Neural cell (in vitro differentiated cells): ENCODE data around the gene PDK4. TPM values are rescaled to one million over a fixed set of nuclear protein-coding genes. Genes with fewer than 3 reads are reported as not detected.

Experiments used
- H2AFZ ChIP-seq: fragments of 200-600, 300-800 bp; sonication (generic), shearing (Covaris generic); 2 replicates; pipeline ENCODE4 v1.6.0; 2014; ENCODE audit warnings: low read depth, mild to moderate bottlenecking, antibody characterized with exemption, low read length, moderate library complexity
- H3F3A ChIP-seq: fragments of 200-600 bp; shearing (Covaris generic); 2 replicates; pipeline ENCODE4 v1.6.1; 2016; ENCODE audit warnings: mild to moderate bottlenecking, moderate library complexity, mixed read lengths, antibody characterized with exemption, low read length; ENCODE audit not compliant: insufficient read depth, poor library complexity, severe bottlenecking
- H3K27ac ChIP-seq: fragments of 200-600, 300-800 bp; sonication (generic), shearing (Covaris generic); 2 replicates; pipeline ENCODE4 v1.5.1; 2014; ENCODE audit warnings: mild to moderate bottlenecking, low read length, moderate library complexity
- H3K27me3 ChIP-seq: fragments of 300-800, 200-600 bp; sonication (generic), shearing (Covaris generic); 2 replicates; pipeline ENCODE4 v1.6.0; 2014; ENCODE audit warnings: mild to moderate bottlenecking, low read depth, low read length, moderate library complexity; ENCODE audit not compliant: insufficient read depth
- H3K36me3 ChIP-seq: fragments of 300-800, 200-600 bp; sonication (generic), shearing (Covaris generic); 2 replicates; pipeline ENCODE4 v1.5.1; 2014; ENCODE audit warnings: mild to moderate bottlenecking, antibody characterized with exemption, low read length, moderate library complexity; ENCODE audit not compliant: insufficient read depth
- H3K4me2 ChIP-seq: fragments of 300-800, 200-600 bp; sonication (generic), shearing (Covaris generic); 2 replicates; pipeline ENCODE4 v1.6.0; 2014; ENCODE audit warnings: mild to moderate bottlenecking, low read length
- H3K4me3 ChIP-seq: fragments of 300-800, 200-600 bp; sonication (generic), shearing (Covaris generic); 2 replicates; pipeline ENCODE4 v1.5.1; 2014; ENCODE audit warnings: mild to moderate bottlenecking, low read length, moderate library complexity
- H3K79me2 ChIP-seq: fragments of 200-600 bp; shearing (Covaris generic); replicated peaks from 2 replicates; pipeline ENCODE4 v1.6.0; 2014; ENCODE audit warnings: mild to moderate bottlenecking, low read length, moderate library complexity; ENCODE audit not compliant: insufficient read depth
- H3K9ac ChIP-seq: fragments of 300-800, 200-600 bp; sonication (generic), shearing (Covaris generic); 2 replicates; pipeline ENCODE4 v1.6.1; 2016; ENCODE audit warnings: mild to moderate bottlenecking, low read length, mixed read lengths
- H3K9me2 ChIP-seq: fragments of 200-600 bp; shearing (Covaris generic); 2 replicates; pipeline ENCODE4 v1.6.1; 2016; ENCODE audit warnings: mild to moderate bottlenecking, low read length, mixed read lengths; ENCODE audit not compliant: insufficient read depth
- H3K9me3 ChIP-seq: fragments of 200-600, 300-800 bp; sonication (generic), shearing (Covaris generic); 2 replicates; pipeline ENCODE4 v1.6.1; 2016; ENCODE audit warnings: mild to moderate bottlenecking, mixed run types, low read length, moderate library complexity, mixed read lengths
- H4K20me1 ChIP-seq: fragments of 200-600 bp; shearing (Covaris generic); 2 replicates; pipeline ENCODE4 v1.6.1; 2016; ENCODE audit warnings: mild to moderate bottlenecking, mixed run types; ENCODE audit not compliant: insufficient read depth
- CTCF ChIP-seq: fragments of 450-650 bp; IDR thresholded peaks from 2 replicates; pipeline ENCODE4 v1.5.1; 2014; ENCODE audit warnings: antibody characterized with exemption, mild to moderate bottlenecking, moderate library complexity; ENCODE audit not compliant: poor library complexity, severe bottlenecking
- EP300 ChIP-seq: fragments of 450-650 bp; conservative IDR thresholded peaks from 2 replicates; pipeline ENCODE4 v1.6.1; 2014; ENCODE audit warnings: antibody characterized with exemption, mild to moderate bottlenecking, moderate library complexity; ENCODE audit not compliant: poor library complexity, severe bottlenecking
- EZH2 ChIP-seq: fragments of 200-600, 300-800 bp; shearing (Covaris generic), sonication (generic); IDR thresholded peaks from 2 replicates; pipeline ENCODE4 v1.6.1; 2014; ENCODE audit warnings: antibody characterized with exemption, low read length, borderline replicate concordance, mild to moderate bottlenecking; ENCODE audit not compliant: insufficient read depth, poor library complexity, severe bottlenecking
- MXI1 ChIP-seq: fragments of 450-650 bp; conservative IDR thresholded peaks from 2 replicates; pipeline ENCODE4 v1.6.1; 2014; ENCODE audit warnings: antibody characterized with exemption, mild to moderate bottlenecking; ENCODE audit not compliant: poor library complexity, severe bottlenecking
- POLR2AphosphoS5 ChIP-seq: IDR thresholded peaks from 2 replicates; pipeline ENCODE4 v1.6.1; 2012
- RAD21 ChIP-seq: fragments of 450-650 bp; conservative IDR thresholded peaks from 2 replicates; pipeline ENCODE4 v1.6.1; 2014; ENCODE audit warnings: antibody characterized with exemption, mild to moderate bottlenecking, moderate library complexity
- REST ChIP-seq: IDR thresholded peaks from 2 replicates; pipeline ENCODE4 v1.6.1; 2012; ENCODE audit warnings: borderline replicate concordance
- SMC3 ChIP-seq: fragments of 450-650 bp; conservative IDR thresholded peaks from 2 replicates; pipeline ENCODE4 v1.6.1; 2014; ENCODE audit warnings: antibody characterized with exemption, mild to moderate bottlenecking, moderate library complexity; ENCODE audit not compliant: poor library complexity
- TAF1 ChIP-seq: IDR thresholded peaks from 2 replicates; pipeline ENCODE4 v1.6.1; 2012; ENCODE audit warnings: low read depth
- polyA plus RNA-seq: library from polyadenylated mRNA; depleted of rRNA; stranded (reverse); fragments of >200 nt; gene quantifications from 2 replicates; pipeline ENCODE4 v1.2.3, GENCODE V29; 2014

Gene PDK4
- polyA plus RNA-seq, 1 donor from 2014 or later = not detected

GRCh38 chr7:95636140-95636940 is 40.0 kb upstream of the PDK4 start:
- Histone ChIP-seq H3K79me2 (no peaks in the 10 kb centered on the region), H3K9ac (no peak overlapping the region), H3K9me3 (no peaks in the 10 kb centered on the region), H3F3A (no peaks in the 10 kb centered on the region), H4K20me1 (no peaks in the 10 kb centered on the region), H3K36me3 (no peaks in the 10 kb centered on the region), H3K9me2 (no peaks in the 10 kb centered on the region), H3K4me3 (no peak overlapping the region), H3K27me3 (no peaks in the 10 kb centered on the region), H3K27ac (no peak overlapping the region), H3K4me2 (no peak overlapping the region), H2AFZ (no peak overlapping the region)
- TF ChIP-seq SMC3 = no peak
- no peak for TF ChIP-seq EZH2
- no peak for TF ChIP-seq TAF1
- no peak for TF ChIP-seq RAD21
- no peak for TF ChIP-seq POLR2AphosphoS5
- no peak for TF ChIP-seq EP300

GRCh38 chr7:95632609-95633008 is 36.3 kb upstream of the PDK4 start:
- Histone ChIP-seq H3K4me2 (no peak overlapping the region), H3K9ac (no peak overlapping the region), H3K79me2 (no peaks in the 10 kb centered on the region), H3K27me3 (no peaks in the 10 kb centered on the region), H3K4me3 (no peak overlapping the region), H4K20me1 (no peaks in the 10 kb centered on the region), H3F3A (no peaks in the 10 kb centered on the region), H2AFZ (no peak overlapping the region), H3K9me2 (no peaks in the 10 kb centered on the region), H3K9me3 (no peaks in the 10 kb centered on the region), H3K27ac (no peak overlapping the region), H3K36me3 (no peaks in the 10 kb centered on the region)
- TF ChIP-seq REST = no peak
- TF ChIP-seq TAF1 = no peak
- TF ChIP-seq EZH2 = no peak
- TF ChIP-seq POLR2AphosphoS5 = no peak
- no peak for TF ChIP-seq RAD21
- no peak for TF ChIP-seq SMC3
- no peak for TF ChIP-seq MXI1

- no peaks in the 10 kb centered on the region for H3K27me3 ChIP-seq
- no peak overlapping the region for H3K4me2 ChIP-seq
- TF ChIP-seq POLR2AphosphoS5 (no peak), SMC3 (no peak), REST (no peak), RAD21 (no peak), EP300 (no peak), MXI1 (no peak), TAF1 (no peak), EZH2 (no peak), CTCF (no peak)
- H2AFZ ChIP-seq = no peak overlapping the region
- H3F3A ChIP-seq = no peaks in the 10 kb centered on the region
- no peak overlapping the region for H3K27ac ChIP-seq
- H3K79me2 ChIP-seq = no peaks in the 10 kb centered on the region
- H3K9me2 ChIP-seq = no peaks in the 10 kb centered on the region
- no peak overlapping the region for H3K9ac ChIP-seq
- no peaks in the 10 kb centered on the region for H3K36me3 ChIP-seq
- H3K4me3 ChIP-seq = no peak overlapping the region
- no peaks in the 10 kb centered on the region for H4K20me1 ChIP-seq
- H3K9me3 ChIP-seq = no peaks in the 10 kb centered on the region
These were observed 35.2 kb upstream of the PDK4 start for GRCh38 chr7:95631527-95631926.
